WTC11 (cell line): ENCODE measurements around the gene TRABD2A. TPM values are rescaled to one million over a fixed set of nuclear protein-coding genes. Genes with fewer than 3 reads are reported as not detected.
"Not testable (repeated sequence)": the region's sequence is repeated elsewhere in the genome, so short reads cannot be mapped to it uniquely, and the experiment has no call there.

Experiments used
- ATAC-seq: fragments of 200-7000 bp; cut with Tn5 transposase; 2 replicates; pipeline ENCODE4 v1.10.0; 2021; ENCODE audit warnings: mild to moderate bottlenecking, moderate library complexity
- CTCF ChIA-PET: fragments of 300-600 bp; sonication (Branson Sonifier 250); formaldehyde crosslinking; loops from one replicate; lab custom pipeline; 2021; ENCODE audit warnings: antibody characterized with exemption; lab: Charles Lee
- POLR2A ChIA-PET: fragments of 350-600 bp; sonication (Branson Sonifier 250); formaldehyde crosslinking; loops from one replicate; lab custom pipeline; 2021; ENCODE audit warnings: antibody characterized with exemption; lab: Charles Lee
- DNase-seq: peaks from one replicate; pipeline ENCODE4 v3.0.0; 2021; ENCODE audit warnings: low spot score
- H3K27ac Mint-ChIP-seq: 2 replicates; pipeline ENCODE4 v1.8.0; 2021; ENCODE audit warnings: mixed read lengths
- H3K27me3 Mint-ChIP-seq: 2 replicates; pipeline ENCODE4 v1.8.0; 2021; ENCODE audit warnings: low read depth, mild to moderate bottlenecking, moderate library complexity, mixed read lengths
- H3K36me3 Mint-ChIP-seq: 2 replicates; pipeline ENCODE4 v1.8.0; 2021; ENCODE audit warnings: mixed read lengths
- H3K4me1 Mint-ChIP-seq: 2 replicates; pipeline ENCODE4 v1.8.0; 2022; ENCODE audit warnings: mixed read lengths
- H3K4me3 Mint-ChIP-seq: 2 replicates; pipeline ENCODE4 v1.8.0; 2021; ENCODE audit warnings: mild to moderate bottlenecking, moderate library complexity, mixed read lengths
- H3K9me3 Mint-ChIP-seq: 2 replicates; pipeline ENCODE4 v1.8.0; 2021; ENCODE audit warnings: mixed read lengths
- CREB1 ChIP-seq: sonication (generic); formaldehyde crosslinking; IDR thresholded peaks from 2 replicates; pipeline ENCODE4 v1.8.0; 2023; ENCODE audit warnings: mild to moderate bottlenecking, missing genetic modification reagents
- ETV6 ChIP-seq: sonication (generic); formaldehyde crosslinking; IDR thresholded peaks from 2 replicates; pipeline ENCODE4 v1.8.1; 2022; ENCODE audit warnings: mild to moderate bottlenecking, missing genetic modification reagents
- GABPB1 ChIP-seq: sonication (generic); formaldehyde crosslinking; IDR thresholded peaks from 2 replicates; pipeline ENCODE4 v1.8.1; 2023; ENCODE audit warnings: mild to moderate bottlenecking, missing genetic modification reagents
- JAZF1 ChIP-seq: fragments of 250-450 bp; sonication (Bioruptor Pico); IDR thresholded peaks from 2 replicates; pipeline ENCODE4 v1.9.0; 2021; ENCODE audit warnings: moderate library complexity, mild to moderate bottlenecking, inconsistent platforms
- MXD4 ChIP-seq: fragments of 250-450 bp; sonication (Bioruptor Pico); IDR thresholded peaks from 2 replicates; pipeline ENCODE4 v1.8.0; 2021; ENCODE audit warnings: mild to moderate bottlenecking, moderate library complexity, borderline replicate concordance
- RELA ChIP-seq: sonication (generic); formaldehyde crosslinking; IDR thresholded peaks from 2 replicates; pipeline ENCODE4 v1.8.1; 2022; ENCODE audit warnings: missing genetic modification reagents, mild to moderate bottlenecking, borderline replicate concordance
- TCF7 ChIP-seq: sonication (generic); formaldehyde crosslinking; IDR thresholded peaks from 2 replicates; pipeline ENCODE4 v1.8.0; 2022; ENCODE audit warnings: mild to moderate bottlenecking, low read depth, missing genetic modification reagents, moderate library complexity
- TP53 ChIP-seq: sonication (generic); formaldehyde crosslinking; IDR thresholded peaks from 2 replicates; pipeline ENCODE4 v1.8.1; 2023; ENCODE audit warnings: mild to moderate bottlenecking, missing genetic modification reagents
- ZBTB21 ChIP-seq: sonication (generic); formaldehyde crosslinking; IDR thresholded peaks from 2 replicates; pipeline ENCODE4 v1.8.1; 2023; ENCODE audit warnings: mild to moderate bottlenecking, missing genetic modification reagents, borderline replicate concordance
- ZNF121 ChIP-seq: sonication (generic); formaldehyde crosslinking; IDR thresholded peaks from 2 replicates; pipeline ENCODE4 v1.8.0; 2023; ENCODE audit warnings: missing genetic modification reagents
- ZNF317 ChIP-seq: sonication (generic); formaldehyde crosslinking; IDR thresholded peaks from 2 replicates; pipeline ENCODE4 v1.8.1; 2023; ENCODE audit warnings: low read depth, mild to moderate bottlenecking, moderate library complexity, missing genetic modification reagents, borderline replicate concordance
- ZNF396 ChIP-seq: fragments of 250-450 bp; sonication (Bioruptor Pico); IDR thresholded peaks from 2 replicates; pipeline ENCODE4 v1.8.0; 2021; ENCODE audit warnings: mild to moderate bottlenecking, moderate library complexity, borderline replicate concordance
- total RNA-seq: library from RNA; stranded (reverse); gene quantifications from 3 replicates; pipeline ENCODE4 v1.2.3, GENCODE V29; 2021
- TF ChIP-seq, protein P1 (sequence below): sonication (generic); formaldehyde crosslinking; IDR thresholded peaks from 2 replicates; pipeline ENCODE4 v1.8.0; 2023; ENCODE audit warnings: mild to moderate bottlenecking, missing genetic modification reagents
- TF ChIP-seq, protein P2 (sequence below): sonication (generic); formaldehyde crosslinking; conservative IDR thresholded peaks from 2 replicates; pipeline ENCODE4 v1.8.1; 2023; ENCODE audit warnings: mild to moderate bottlenecking, low read depth, missing genetic modification reagents, moderate library complexity

TRABD2A gene
- total RNA-seq, 1 experiment from 2014 or later: 12.1 TPM

DNA sequence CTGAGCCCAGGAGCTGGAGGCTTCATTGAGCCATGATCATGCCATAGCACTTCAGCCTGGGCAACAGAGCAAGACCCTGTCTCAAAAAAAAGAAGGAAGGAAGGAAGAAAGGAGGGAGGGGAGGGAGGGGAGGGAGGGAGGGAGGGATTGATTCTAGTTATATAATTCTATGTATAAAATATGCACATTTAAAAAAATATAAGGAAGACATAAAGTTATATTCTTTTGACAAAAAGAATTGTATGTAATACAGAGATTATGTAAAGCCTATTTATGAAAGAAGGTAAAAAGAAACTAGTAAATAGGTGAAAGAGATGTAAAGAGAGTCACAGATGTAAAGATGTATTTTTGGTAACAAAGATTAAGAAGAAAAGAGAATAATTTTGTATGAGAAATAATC is 42.1 kb upstream of the TRABD2A start:
- H3K4me1 Mint-ChIP-seq: peaks cover 23% of the 10 kb centered on the region
- H3K4me3 Mint-ChIP-seq: no peak overlapping the region
- H3K27me3 Mint-ChIP-seq: peaks cover 12% of the 10 kb centered on the region
- DNase-seq (no peak), ATAC-seq (no peak)
- no peak overlapping the region for H3K27ac Mint-ChIP-seq
- H3K36me3 Mint-ChIP-seq: no peaks in the 10 kb centered on the region
- TF ChIP-seq ZBTB21 (CRISPR knock-in tag) (no peak), ZNF121 (CRISPR knock-in tag) (0 out of 2 replicates have a peak, but pooled peaks have one; percentile 2), TCF7 (no peak)
- 0 out of 2 replicates have a peak, but pooled peaks cover 3% of the 10 kb centered on the region for H3K9me3 Mint-ChIP-seq
- ChIA-PET POLR2A (no interaction called here), CTCF (no interaction called here)

DNA sequence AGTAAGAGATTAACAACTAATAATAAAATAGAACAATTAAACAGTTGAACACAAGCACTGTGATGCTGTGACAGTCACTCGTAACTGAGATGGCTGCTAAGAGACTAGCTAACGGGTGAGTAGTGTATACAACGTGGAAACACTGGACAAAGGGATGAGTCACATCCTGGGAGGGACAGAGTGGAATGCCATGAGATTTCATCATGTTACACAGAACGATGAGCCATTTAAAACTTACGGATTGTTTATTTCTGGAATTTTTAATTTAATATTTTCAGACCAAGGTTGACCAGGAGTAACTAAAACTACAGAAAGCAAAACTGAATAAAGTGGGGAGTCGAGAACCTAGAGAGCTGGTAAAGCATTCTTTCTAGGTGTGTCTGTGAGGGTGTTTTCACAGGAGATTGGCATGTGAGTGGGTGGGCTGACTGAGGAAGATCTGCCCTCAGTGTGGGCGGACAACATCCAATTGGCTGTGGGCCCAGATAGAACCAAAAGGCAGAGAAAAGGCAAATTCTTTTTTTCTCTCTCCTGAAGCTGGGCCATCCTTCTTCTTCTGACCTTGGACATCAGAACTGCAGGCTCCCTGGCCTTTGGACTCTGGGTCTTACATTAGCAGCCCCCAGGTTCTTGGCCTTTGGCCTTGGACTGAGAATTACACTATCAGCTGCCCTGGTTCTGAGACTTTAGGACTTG is 39.1 kb upstream of the TRABD2A start:
- Mint-ChIP-seq H3K27me3 (no peaks in the 10 kb centered on the region), H3K9me3 (0 out of 2 replicates have a peak, but pooled peaks cover under 1% of the 10 kb centered on the region), H3K4me1 (peaks cover 8% of the 10 kb centered on the region), H3K27ac (no peak overlapping the region), H3K4me3 (no peak overlapping the region)
- CTCF ChIA-PET: no interaction called here
- DNase-seq (no peak), ATAC-seq (no peak)
- POLR2A ChIA-PET: interaction anchor here (0.7 kb wide), 1 partner anchor 13 kb away, joined by 3 read pairs; no protein-coding TSS in a partner anchor
- no peak for TF ChIP-seq CREB1 (CRISPR knock-in tag)
- TF ChIP-seq GABPB1 (CRISPR knock-in tag): peak; percentile 97
- TF ChIP-seq, all 79 proteins: peak for 1
- no peaks in the 10 kb centered on the region for H3K36me3 Mint-ChIP-seq

DNA sequence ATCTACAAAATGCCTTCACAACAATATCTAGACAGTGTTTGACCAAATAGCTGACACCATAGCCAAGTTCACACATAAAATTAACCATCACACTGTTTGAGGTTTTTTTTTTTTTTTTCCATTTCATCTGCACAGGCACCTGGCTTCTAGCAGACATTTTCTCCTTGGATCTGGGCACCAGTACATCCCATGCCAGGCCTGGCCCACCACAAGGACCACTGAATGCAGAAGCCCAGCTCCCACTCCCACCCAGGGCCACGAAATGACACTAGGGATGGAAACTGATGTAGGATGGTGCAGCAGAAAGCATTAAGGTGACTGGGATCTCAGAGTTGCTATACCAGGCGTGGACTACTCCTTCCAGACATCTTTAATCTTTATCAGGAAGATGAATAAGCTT is 37.5 kb upstream of the TRABD2A start:
- TF ChIP-seq ZNF317: no peak
- no peak for TF ChIP-seq ETV6 (CRISPR knock-in tag)
- TF ChIP-seq JAZF1 (CRISPR knock-in tag): no peak
- TF ChIP-seq MXD4 (CRISPR knock-in tag): no peak
- no peak for DNase-seq
- Mint-ChIP-seq H3K27ac (no peak overlapping the region), H3K36me3 (no peaks in the 10 kb centered on the region), H3K4me3 (no peak overlapping the region), H3K27me3 (no peaks in the 10 kb centered on the region), H3K9me3 (no peaks in the 10 kb centered on the region), H3K4me1 (no peaks in the 10 kb centered on the region)
- ATAC-seq: no peak
- CTCF ChIA-PET: no interaction called here
- POLR2A ChIA-PET: no interaction called here

DNA sequence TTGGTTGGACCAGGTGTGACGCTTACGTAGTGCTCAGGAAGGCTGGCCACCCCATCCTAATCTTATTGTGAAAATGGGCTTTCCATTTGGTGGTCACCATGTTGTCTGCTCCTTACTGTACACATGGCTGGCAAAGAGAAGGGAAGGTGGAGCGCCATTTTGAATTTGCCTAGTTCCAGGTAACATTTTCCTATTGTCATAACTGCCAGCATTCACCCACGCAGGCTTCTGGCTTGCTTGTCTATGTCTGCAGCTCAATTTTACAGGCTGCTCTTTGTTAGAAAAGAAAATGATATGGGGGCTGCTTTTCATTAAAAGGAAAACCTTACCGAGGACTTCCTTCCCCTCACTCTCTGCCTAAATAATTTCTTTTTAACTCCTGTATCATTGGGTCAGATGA is 36.9 kb upstream of the TRABD2A start:
- H3K4me1 Mint-ChIP-seq, H3K36me3 Mint-ChIP-seq: not testable (repeated sequence)

DNA sequence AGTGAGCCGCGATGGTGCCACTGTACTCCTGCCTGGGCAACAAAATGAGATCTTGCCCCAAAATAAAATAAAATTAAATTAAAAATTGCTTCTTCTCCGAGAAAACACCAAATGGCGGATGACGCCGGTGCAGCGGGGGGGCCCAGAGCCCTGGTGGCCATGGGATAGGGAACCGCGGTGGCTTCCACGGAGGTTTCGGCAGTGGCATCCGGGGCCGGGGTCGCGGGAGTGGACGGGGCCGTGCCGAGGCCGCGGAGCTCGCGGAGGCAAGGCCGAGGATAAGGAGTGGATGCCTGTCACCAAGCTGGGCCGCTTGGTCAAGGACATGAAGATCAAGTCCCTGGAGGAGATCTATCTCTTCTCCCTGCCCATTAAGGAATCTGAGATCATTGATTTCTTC is 34.8 kb upstream of the TRABD2A start:
- H3K9me3 Mint-ChIP-seq, DNase-seq, H3K27me3 Mint-ChIP-seq, POLR2A ChIA-PET, H3K27ac Mint-ChIP-seq, H3K36me3 Mint-ChIP-seq, CTCF ChIA-PET, H3K4me1 Mint-ChIP-seq, ATAC-seq, H3K4me3 Mint-ChIP-seq: not testable (repeated sequence)

More for the DNA sequence above, 36.9 kb upstream of the TRABD2A start:
- H3K27ac Mint-ChIP-seq, H3K4me3 Mint-ChIP-seq, H3K9me3 Mint-ChIP-seq, H3K27me3 Mint-ChIP-seq, ATAC-seq, POLR2A ChIA-PET, DNase-seq: not testable (repeated sequence)
- CTCF ChIA-PET: interaction anchor here (0.6 to 1.0 kb wide), 2 partner anchors 8 to 11 kb away, joined by 3 to 11 read pairs; no protein-coding TSS in a partner anchor

DNA sequence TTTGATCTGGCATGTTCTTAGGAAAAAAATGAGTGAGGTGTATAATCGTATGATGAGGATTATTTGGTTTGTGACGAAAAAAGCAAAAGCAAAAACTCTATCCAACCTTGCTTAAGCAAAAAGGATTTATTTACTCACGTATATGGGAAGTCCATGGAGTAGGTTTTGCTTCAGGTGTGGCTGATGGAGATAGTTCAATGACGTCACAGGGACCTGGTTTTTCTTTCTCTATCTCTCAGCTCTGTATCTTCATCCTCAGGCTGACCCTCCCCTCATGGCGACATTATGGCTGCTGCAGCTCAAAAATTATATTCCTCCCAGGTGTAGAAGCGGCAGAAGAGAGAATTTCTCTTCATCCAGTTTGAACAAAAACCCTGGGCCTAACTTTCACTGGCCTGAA is 33.5 kb upstream of the TRABD2A start:
- ChIA-PET POLR2A (no interaction called here), CTCF (interaction anchor here (2.6 kb wide), 1 partner anchor 11 kb away, joined by 16 read pairs; no protein-coding TSS in a partner anchor)
- no peak for DNase-seq
- H3K4me3 Mint-ChIP-seq: no peak overlapping the region
- no peak overlapping the region for H3K27ac Mint-ChIP-seq
- H3K36me3 Mint-ChIP-seq: peaks cover 8% of the 10 kb centered on the region
- H3K9me3 Mint-ChIP-seq: peaks cover 20% of the 10 kb centered on the region
- ATAC-seq: no peak
- no peaks in the 10 kb centered on the region for H3K4me1 Mint-ChIP-seq
- no peaks in the 10 kb centered on the region for H3K27me3 Mint-ChIP-seq
- TF ChIP-seq, protein P1, sequence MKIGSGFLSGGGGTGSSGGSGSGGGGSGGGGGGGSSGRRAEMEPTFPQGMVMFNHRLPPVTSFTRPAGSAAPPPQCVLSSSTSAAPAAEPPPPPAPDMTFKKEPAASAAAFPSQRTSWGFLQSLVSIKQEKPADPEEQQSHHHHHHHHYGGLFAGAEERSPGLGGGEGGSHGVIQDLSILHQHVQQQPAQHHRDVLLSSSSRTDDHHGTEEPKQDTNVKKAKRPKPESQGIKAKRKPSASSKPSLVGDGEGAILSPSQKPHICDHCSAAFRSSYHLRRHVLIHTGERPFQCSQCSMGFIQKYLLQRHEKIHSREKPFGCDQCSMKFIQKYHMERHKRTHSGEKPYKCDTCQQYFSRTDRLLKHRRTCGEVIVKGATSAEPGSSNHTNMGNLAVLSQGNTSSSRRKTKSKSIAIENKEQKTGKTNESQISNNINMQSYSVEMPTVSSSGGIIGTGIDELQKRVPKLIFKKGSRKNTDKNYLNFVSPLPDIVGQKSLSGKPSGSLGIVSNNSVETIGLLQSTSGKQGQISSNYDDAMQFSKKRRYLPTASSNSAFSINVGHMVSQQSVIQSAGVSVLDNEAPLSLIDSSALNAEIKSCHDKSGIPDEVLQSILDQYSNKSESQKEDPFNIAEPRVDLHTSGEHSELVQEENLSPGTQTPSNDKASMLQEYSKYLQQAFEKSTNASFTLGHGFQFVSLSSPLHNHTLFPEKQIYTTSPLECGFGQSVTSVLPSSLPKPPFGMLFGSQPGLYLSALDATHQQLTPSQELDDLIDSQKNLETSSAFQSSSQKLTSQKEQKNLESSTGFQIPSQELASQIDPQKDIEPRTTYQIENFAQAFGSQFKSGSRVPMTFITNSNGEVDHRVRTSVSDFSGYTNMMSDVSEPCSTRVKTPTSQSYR (CRISPR knock-in tag): no peak
- TF ChIP-seq TP53 (CRISPR knock-in tag) (no peak), ZNF396 (CRISPR knock-in tag) (no peak), RELA (CRISPR knock-in tag) (no peak), TCF7 (no peak)
- TF ChIP-seq, protein P2, sequence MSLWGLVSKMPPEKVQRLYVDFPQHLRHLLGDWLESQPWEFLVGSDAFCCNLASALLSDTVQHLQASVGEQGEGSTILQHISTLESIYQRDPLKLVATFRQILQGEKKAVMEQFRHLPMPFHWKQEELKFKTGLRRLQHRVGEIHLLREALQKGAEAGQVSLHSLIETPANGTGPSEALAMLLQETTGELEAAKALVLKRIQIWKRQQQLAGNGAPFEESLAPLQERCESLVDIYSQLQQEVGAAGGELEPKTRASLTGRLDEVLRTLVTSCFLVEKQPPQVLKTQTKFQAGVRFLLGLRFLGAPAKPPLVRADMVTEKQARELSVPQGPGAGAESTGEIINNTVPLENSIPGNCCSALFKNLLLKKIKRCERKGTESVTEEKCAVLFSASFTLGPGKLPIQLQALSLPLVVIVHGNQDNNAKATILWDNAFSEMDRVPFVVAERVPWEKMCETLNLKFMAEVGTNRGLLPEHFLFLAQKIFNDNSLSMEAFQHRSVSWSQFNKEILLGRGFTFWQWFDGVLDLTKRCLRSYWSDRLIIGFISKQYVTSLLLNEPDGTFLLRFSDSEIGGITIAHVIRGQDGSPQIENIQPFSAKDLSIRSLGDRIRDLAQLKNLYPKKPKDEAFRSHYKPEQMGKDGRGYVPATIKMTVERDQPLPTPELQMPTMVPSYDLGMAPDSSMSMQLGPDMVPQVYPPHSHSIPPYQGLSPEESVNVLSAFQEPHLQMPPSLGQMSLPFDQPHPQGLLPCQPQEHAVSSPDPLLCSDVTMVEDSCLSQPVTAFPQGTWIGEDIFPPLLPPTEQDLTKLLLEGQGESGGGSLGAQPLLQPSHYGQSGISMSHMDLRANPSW: no peak
- TF ChIP-seq, all 79 proteins: peak for 0
